K562 (cell line): ENCODE results near the gene PTPRM. TPM values are rescaled to one million over a fixed set of nuclear protein-coding genes. Genes with fewer than 3 reads are reported as not detected.

Source experiments
- ATAC-seq: fragments of 200-7000 bp; cut with Tn5 transposase; 3 replicates; pipeline ENCODE4 v1.9.1; 2020; ENCODE audit warnings: moderate library complexity
- BruUV-seq: library from RNA; stranded (reverse); fragments of 400-500 nt; replicated peaks from 2 replicates; lab custom pipeline; 2021; lab: Mats Ljungman, UMichigan
- CTCF ChIA-PET: fragments of 300-600 bp; formaldehyde crosslinking; extraction: SDS; loops from one replicate; lab custom pipeline; 2021; ENCODE audit warnings: low intra/inter-chr PET ratio; lab: Yijun Ruan, JAX
- POLR2A ChIA-PET: fragments of 300-600, 350-650 bp; sonication (Branson Sonifier 250); formaldehyde crosslinking; extraction: SDS; loops from one replicate; lab custom pipeline; 2021; ENCODE audit warnings: antibody characterized with exemption, inconsistent platforms; lab: Yijun Ruan, JAX
- DNase-seq, 4 experiments: peaks; one replicate each; pipeline versions ENCODE4 v3.0.0 to v3.0.0-alpha.2; 2011 to 2018; ENCODE audit warnings: low spot score in 3 of 4, mixed read lengths in 3 of 4; ENCODE audit errors: extremely low read depth in 1 of 4
- FAIRE-seq: peaks from 2 replicates; lab custom pipeline; 2011; peaks lifted over from hg19 to GRCh38; lab: Jason Lieb, UNC
- H2AFZ ChIP-seq: 2 replicates; pipeline ENCODE4 v1.6.0; 2011; ENCODE audit warnings: low read depth, low read length, control low read depth, inconsistent platforms
- H3K27ac ChIP-seq: fragments of 200-600 bp; 3 replicates; pipeline ENCODE4 v1.8.0; 2011; ENCODE audit warnings: low read depth, mild to moderate bottlenecking, control low read depth, inconsistent platforms, low read length, moderate library complexity, mixed read lengths; ENCODE audit errors: extremely low read depth
- H3K27me3 ChIP-seq, 2 experiments: fragments of 300-600 bp in 1 of 2; 2 replicates in 1 of 2; 3 replicates in 1 of 2; pipeline versions ENCODE4 v1.6.0 to v1.8.0; 2011; ENCODE audit warnings: inconsistent platforms in 2 of 2, low read length in 2 of 2, mild to moderate bottlenecking in 1 of 2, mixed read lengths in 1 of 2, moderate library complexity in 1 of 2; ENCODE audit not compliant: control insufficient read depth in 2 of 2, insufficient read depth in 2 of 2
- H3K36me3 ChIP-seq: fragments of 300-600 bp; 3 replicates; pipeline ENCODE4 v1.8.0; 2011; ENCODE audit warnings: mild to moderate bottlenecking, low read length, inconsistent platforms; ENCODE audit not compliant: control insufficient read depth, insufficient read depth
- H3K4me1 ChIP-seq, 2 experiments: fragments of 200-600 bp in 1 of 2; replicated peaks in 1 of 2; 2 replicates in 1 of 2; 3 replicates in 1 of 2; pipeline versions ENCODE4 v1.5.1 to v1.8.0; 2011; ENCODE audit warnings: inconsistent platforms in 2 of 2, low read length in 2 of 2, mild to moderate bottlenecking in 1 of 2, mixed read lengths in 1 of 2, moderate library complexity in 1 of 2; ENCODE audit not compliant: control insufficient read depth in 2 of 2, insufficient read depth in 2 of 2
- H3K4me2 ChIP-seq: 2 replicates; pipeline ENCODE4 v1.6.1; 2011; ENCODE audit warnings: low read length, control low read depth, inconsistent platforms, mixed read lengths; ENCODE audit not compliant: insufficient read depth
- H3K4me3 ChIP-seq: fragments of 200-600 bp; sonication (generic), shearing (Covaris generic); 2 replicates; pipeline ENCODE4 v1.5.1; 2016; ENCODE audit warnings: control low read depth, inconsistent platforms
- H3K79me2 ChIP-seq: fragments of 200-600 bp; 3 replicates; pipeline ENCODE4 v1.8.0; 2011; ENCODE audit warnings: low read length, inconsistent platforms; ENCODE audit not compliant: control insufficient read depth, insufficient read depth
- H3K9ac ChIP-seq, 2 experiments: 2 replicates each; pipeline versions ENCODE4 v1.6.0 to v1.6.1; 2011; ENCODE audit warnings: low read depth in 2 of 2, low read length in 2 of 2, control low read depth in 1 of 2, inconsistent platforms in 1 of 2, mild to moderate bottlenecking in 1 of 2, mixed read lengths in 1 of 2; ENCODE audit not compliant: insufficient read depth in 1 of 2
- H3K9me1 ChIP-seq: one replicate; pipeline ENCODE4 v1.6.0; 2011; ENCODE audit warnings: inconsistent platforms, mild to moderate bottlenecking, low read length, moderate library complexity; ENCODE audit not compliant: control insufficient read depth, insufficient read depth
- H3K9me3 ChIP-seq: replicated peaks from 2 replicates; pipeline ENCODE4 v1.5.1; 2011; ENCODE audit warnings: low read depth, low read length, inconsistent platforms; ENCODE audit not compliant: control insufficient read depth, insufficient read depth
- H4K20me1 ChIP-seq: replicated peaks from 2 replicates; pipeline ENCODE4 v1.6.1; 2011; ENCODE audit warnings: low read length, inconsistent platforms, mixed read lengths; ENCODE audit not compliant: control insufficient read depth, insufficient read depth
- DMBX1 ChIP-seq: fragments of 250-450 bp; sonication (Bioruptor Pico); IDR thresholded peaks from 2 replicates; pipeline ENCODE4 v1.8.0; 2022; ENCODE audit warnings: inconsistent platforms, mild to moderate bottlenecking, moderate library complexity, borderline replicate concordance
- WGBS: fragments of 100-300 bp; shearing (Covaris generic); methylation state at CpG from one replicate; pipeline ENCODE4 v1.1.6; 2016; ENCODE audit warnings: low coverage, mixed read lengths; ENCODE audit not compliant: insufficient coverage; ENCODE audit errors: missing lambda C conversion rate; 5-methylcytosine and 5-hydroxymethylcytosine counted together
- in situ Hi-C: fragments of 300-500 bp; cut with MboI; formaldehyde crosslinking; loops from 4 replicates; pipeline ENCODE4 v1.15.0; 2018; ENCODE audit warnings: inconsistent platforms, mixed read lengths
- intact Hi-C: fragments of 100-400 bp; cut with micrococcal nuclease; formaldehyde crosslinking; loops from 2 replicates; pipeline ENCODE4 v1.14.2; 2022
- polyA plus RNA-seq, 8 experiments: library from polyadenylated mRNA; depleted of rRNA in 4 of 8; stranded (reverse) in 5 of 8; unstranded in 3 of 8; fragments of >200 nt; fragmentation: Nextera tagmentation in 2 of 8; fragmentation: Illumina TruSeq in 1 of 8; extraction: Ambion mirVana in 2 of 8; extraction: Trizol in 1 of 8; gene quantifications; 2 replicates each; pipeline versions ENCODE4 v1.2.1 to v1.2.3, GENCODE V29; 2011 to 2014; ENCODE audit warnings: inconsistent platforms in 1 of 8, missing spikeins in 1 of 8
- total RNA-seq, 7 experiments: library from RNA; depleted of rRNA in 6 of 7; stranded (reverse); fragments of >200 nt in 6 of 7; fragmentation: Illumina TruSeq in 2 of 7; extraction: Trizol in 2 of 7; gene quantifications; 2 replicates each; pipeline versions ENCODE4 v1.2.1 to v1.2.3, GENCODE V29; 2011 to 2021; ENCODE audit warnings: low replicate concordance in 1 of 7
- TF ChIP-seq, protein P1 (sequence below): sonication (generic); formaldehyde crosslinking; IDR thresholded peaks from 2 replicates; pipeline ENCODE4 v1.8.0; 2023; ENCODE audit warnings: missing genetic modification reagents, mild to moderate bottlenecking, borderline replicate concordance

The PTPRM gene
- total and polyA plus RNA-seq, 9 of the 15 experiments (the other 6 are each of a cell fraction or from before 2014, with no cell fraction given), result 0.03 to 0.16 (median 0.08) TPM; not detected in 3

DNA sequence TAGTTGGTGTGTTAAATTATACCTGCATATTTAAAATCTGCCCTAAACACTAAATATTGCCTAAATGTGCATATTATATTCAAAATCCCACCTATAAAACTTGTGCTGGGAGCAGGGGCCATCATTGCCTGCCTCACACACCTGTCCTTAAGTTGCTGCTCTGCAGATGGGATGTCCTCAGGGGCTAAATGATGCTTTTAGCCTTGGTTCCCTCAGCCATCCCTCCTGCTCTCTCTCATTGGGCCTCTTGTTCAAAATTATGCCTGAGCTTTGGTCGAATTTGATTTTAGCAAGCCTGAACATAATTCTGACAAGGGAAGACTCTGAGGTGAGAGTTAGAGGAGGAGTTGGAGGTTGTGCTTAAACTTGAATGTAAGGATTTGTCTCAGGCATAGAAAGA is 723.8 kb downstream of the PTPRM start (continued):
- TF ChIP-seq, protein P1, sequence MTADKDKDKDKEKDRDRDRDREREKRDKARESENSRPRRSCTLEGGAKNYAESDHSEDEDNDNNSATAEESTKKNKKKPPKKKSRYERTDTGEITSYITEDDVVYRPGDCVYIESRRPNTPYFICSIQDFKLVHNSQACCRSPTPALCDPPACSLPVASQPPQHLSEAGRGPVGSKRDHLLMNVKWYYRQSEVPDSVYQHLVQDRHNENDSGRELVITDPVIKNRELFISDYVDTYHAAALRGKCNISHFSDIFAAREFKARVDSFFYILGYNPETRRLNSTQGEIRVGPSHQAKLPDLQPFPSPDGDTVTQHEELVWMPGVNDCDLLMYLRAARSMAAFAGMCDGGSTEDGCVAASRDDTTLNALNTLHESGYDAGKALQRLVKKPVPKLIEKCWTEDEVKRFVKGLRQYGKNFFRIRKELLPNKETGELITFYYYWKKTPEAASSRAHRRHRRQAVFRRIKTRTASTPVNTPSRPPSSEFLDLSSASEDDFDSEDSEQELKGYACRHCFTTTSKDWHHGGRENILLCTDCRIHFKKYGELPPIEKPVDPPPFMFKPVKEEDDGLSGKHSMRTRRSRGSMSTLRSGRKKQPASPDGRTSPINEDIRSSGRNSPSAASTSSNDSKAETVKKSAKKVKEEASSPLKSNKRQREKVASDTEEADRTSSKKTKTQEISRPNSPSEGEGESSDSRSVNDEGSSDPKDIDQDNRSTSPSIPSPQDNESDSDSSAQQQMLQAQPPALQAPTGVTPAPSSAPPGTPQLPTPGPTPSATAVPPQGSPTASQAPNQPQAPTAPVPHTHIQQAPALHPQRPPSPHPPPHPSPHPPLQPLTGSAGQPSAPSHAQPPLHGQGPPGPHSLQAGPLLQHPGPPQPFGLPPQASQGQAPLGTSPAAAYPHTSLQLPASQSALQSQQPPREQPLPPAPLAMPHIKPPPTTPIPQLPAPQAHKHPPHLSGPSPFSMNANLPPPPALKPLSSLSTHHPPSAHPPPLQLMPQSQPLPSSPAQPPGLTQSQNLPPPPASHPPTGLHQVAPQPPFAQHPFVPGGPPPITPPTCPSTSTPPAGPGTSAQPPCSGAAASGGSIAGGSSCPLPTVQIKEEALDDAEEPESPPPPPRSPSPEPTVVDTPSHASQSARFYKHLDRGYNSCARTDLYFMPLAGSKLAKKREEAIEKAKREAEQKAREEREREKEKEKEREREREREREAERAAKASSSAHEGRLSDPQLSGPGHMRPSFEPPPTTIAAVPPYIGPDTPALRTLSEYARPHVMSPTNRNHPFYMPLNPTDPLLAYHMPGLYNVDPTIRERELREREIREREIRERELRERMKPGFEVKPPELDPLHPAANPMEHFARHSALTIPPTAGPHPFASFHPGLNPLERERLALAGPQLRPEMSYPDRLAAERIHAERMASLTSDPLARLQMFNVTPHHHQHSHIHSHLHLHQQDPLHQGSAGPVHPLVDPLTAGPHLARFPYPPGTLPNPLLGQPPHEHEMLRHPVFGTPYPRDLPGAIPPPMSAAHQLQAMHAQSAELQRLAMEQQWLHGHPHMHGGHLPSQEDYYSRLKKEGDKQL (CRISPR knock-in tag), result no peak

DNA sequence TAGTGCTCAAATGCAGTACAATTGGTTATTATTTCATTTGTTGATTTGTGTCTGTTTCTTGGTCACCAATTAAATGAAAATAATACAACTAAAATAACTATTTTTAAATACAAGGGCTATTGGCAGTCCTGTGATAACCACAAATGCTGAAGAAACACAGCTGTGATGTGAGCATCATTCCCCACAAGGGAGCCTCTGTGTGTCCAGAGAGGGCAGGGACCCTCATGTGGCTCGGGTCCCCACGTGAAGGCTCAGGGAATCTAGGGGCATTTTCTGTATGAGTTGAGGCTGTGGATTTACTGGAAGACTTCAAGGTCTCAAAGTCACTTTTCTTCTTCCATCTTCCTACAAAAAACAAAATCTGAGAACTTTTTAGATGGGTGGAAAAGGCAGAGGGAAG is 726.1 kb downstream of the PTPRM start:
- WGBS, result 0% methylated on average over 2 of the region's 2 CpGs
- Histone ChIP-seq H3K36me3 (no peaks in the 10 kb centered on the region), H3K4me2 (no peak overlapping the region), H3K9me1 (no peaks in the 10 kb centered on the region), H3K27me3 (peaks cover 2 to 13% of the 10 kb centered on the region in 2 experiments; a peak in 2 of 5 replicates), H3K4me1 (no peaks in the 10 kb centered on the region), H2AFZ (no peak overlapping the region), H4K20me1 (no peaks in the 10 kb centered on the region), H3K27ac (no peak overlapping the region), H3K4me3 (no peak overlapping the region), H3K9me3 (no peaks in the 10 kb centered on the region), H3K9ac (no peak overlapping the region), H3K79me2 (no peaks in the 10 kb centered on the region)
- no peak for DNase-seq
- no peak for ATAC-seq
- TF ChIP-seq DMBX1 (CRISPR knock-in tag), result no peak
- in situ Hi-C loops, result no loop called here
- BruUV-seq, result no TSS peak
- ChIA-PET CTCF (no interaction called here), POLR2A (no interaction called here)
- intact Hi-C loops, result no loop called here
- no peak for FAIRE-seq
